Measurements from ENCODE around the gene ASH1L.
"Not testable (repeated sequence)": the region's sequence is repeated elsewhere in the genome, so short reads cannot be mapped to it uniquely, and the experiment has no call there.

Gene ASH1L

GRCh38 chr1:155562581-155563376 lies at the start of gene ASH1L:
TSS of gene ASH1L (minus strand) at chr1:155562803. CDS start at chr1:155521519, 41,284 bp downstream.
- peak; percentile 92 for DNase-seq

- not testable (repeated sequence) for DNase-seq
Measured at GRCh38 chr1:155610257-155610647, 47.6 kb upstream of the ASH1L start.

GRCh38 chr1:155609515-155610256 lies 47.1 kb upstream of the ASH1L start, which contains the start of gene MSTO1:
TSS of gene MSTO1 (plus strand) at chr1:155610218. CDS start at chr1:155610249, 31 bp downstream.
- DNase-seq: peak; percentile 98

- DNase-seq: no peak
Measured at GRCh38 chr1:155608888-155609225, 46.3 kb upstream of the ASH1L start.

- DNase-seq: no peak
Measured at GRCh38 chr1:155607708-155608107, 45.1 kb upstream of the ASH1L start.

- not testable (repeated sequence) for DNase-seq
Measured at GRCh38 chr1:155599828-155600572, 37.4 kb upstream of the ASH1L start.

GRCh38 chr1:155598842-155599331 lies 36.3 kb upstream of the ASH1L start:
- no peak for DNase-seq

- DNase-seq: no peak
Measured at GRCh38 chr1:155596864-155597263, 34.3 kb upstream of the ASH1L start.

- not testable (repeated sequence) for DNase-seq
Measured at GRCh38 chr1:155595877-155596474, 33.4 kb upstream of the ASH1L start.

GRCh38 chr1:155591770-155592169 lies 29.2 kb upstream of the ASH1L start:
- peak; percentile 11 for DNase-seq

GRCh38 chr1:155590516-155591247 lies 28.1 kb upstream of the ASH1L start:
- not testable (repeated sequence) for DNase-seq

GRCh38 chr1:155589282-155589681 lies 26.7 kb upstream of the ASH1L start:
- not testable (repeated sequence) for DNase-seq

GRCh38 chr1:155583846-155584245 lies 21.2 kb upstream of the ASH1L start:
- DNase-seq: not testable (repeated sequence)

- not testable (repeated sequence) for DNase-seq
Measured at GRCh38 chr1:155575608-155576007, 13.0 kb upstream of the ASH1L start.

- DNase-seq: no peak
Measured at GRCh38 chr1:155574077-155574476, 11.5 kb upstream of the ASH1L start.

- DNase-seq: no peak
Measured at GRCh38 chr1:155570593-155570990, 8.0 kb upstream of the ASH1L start.

GRCh38 chr1:155569988-155570592 lies 7.5 kb upstream of the ASH1L start:
- no peak for DNase-seq

- DNase-seq: not testable (repeated sequence)
Measured at GRCh38 chr1:155563377-155564022, 897 bp upstream of the ASH1L start.

GRCh38 chr1:155561779-155562580 lies 623 bp downstream of the ASH1L start:
- not testable (repeated sequence) for DNase-seq

- DNase-seq: no peak
Measured at GRCh38 chr1:155555915-155556314, 6.7 kb downstream of the ASH1L start.
